Measurements from ENCODE around the gene SELENOP.
"Not testable (repeated sequence)": the region's sequence is repeated elsewhere in the genome, so short reads cannot be mapped to it uniquely, and the experiment has no call there.

SELENOP gene

GRCh38 chr5:42848545-42848944 is 36.9 kb upstream of the SELENOP start:
- TF ChIP-seq CTCF (conservative IDR thresholded peaks at IDR 0.05; ENCODE audit: low read depth, low read length) = no peak
- H3K4me1 ChIP-seq (ENCODE audit: low read depth, poor library complexity, severe bottlenecking) = peaks cover 23% of the 10 kb centered on the region
- no peak overlapping the region for H3K9ac ChIP-seq
- H4K20me1 ChIP-seq (ENCODE audit: insufficient read depth) = no peaks in the 10 kb centered on the region
- no peaks in the 10 kb centered on the region for H3K79me2 ChIP-seq (ENCODE audit: insufficient read depth, low read depth)
- H3K27ac ChIP-seq = no peak overlapping the region
- H3K36me3 ChIP-seq (ENCODE audit: insufficient read depth) = no peaks in the 10 kb centered on the region; the same call in 1 of the 2 replicates
- H2AFZ ChIP-seq (ENCODE audit: low read depth) = no peak overlapping the region
- H3K27me3 ChIP-seq (ENCODE audit: insufficient read depth, low read depth) = no peaks in the 10 kb centered on the region
- H3K4me2 ChIP-seq = no peak overlapping the region
- no peak overlapping the region for H3K4me3 ChIP-seq (IDR thresholded peaks at IDR 0.05; ENCODE audit: insufficient read depth, low read depth, low read length)

DNA sequence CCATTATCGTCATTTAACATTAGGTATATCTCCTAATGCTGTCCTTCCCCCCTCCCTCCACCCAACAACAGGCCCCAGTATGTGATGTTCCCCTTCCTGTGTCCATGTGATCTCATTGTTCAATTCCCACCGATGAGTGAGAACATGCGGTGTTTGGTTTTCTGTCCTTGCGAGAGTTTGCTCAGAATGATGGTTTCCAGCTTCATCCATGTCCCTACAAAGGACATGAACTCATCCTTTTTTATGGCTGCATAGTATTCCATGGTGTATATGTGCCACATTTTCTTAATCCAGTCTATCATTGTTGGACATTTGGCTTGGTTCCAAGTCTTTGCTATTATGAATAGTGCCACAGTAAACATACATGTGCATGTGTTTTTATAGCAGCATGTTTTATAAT is 32.7 kb upstream of the SELENOP start:
- not testable (repeated sequence) for H3K36me3 ChIP-seq (ENCODE audit: insufficient read depth); H2AFZ ChIP-seq (ENCODE audit: low read depth); H3K27ac ChIP-seq; H4K20me1 ChIP-seq (ENCODE audit: insufficient read depth); H3K4me2 ChIP-seq; H3K27me3 ChIP-seq (ENCODE audit: insufficient read depth, low read depth); H3K4me3 ChIP-seq (IDR thresholded peaks at IDR 0.05; ENCODE audit: insufficient read depth, low read depth, low read length); H3K79me2 ChIP-seq (ENCODE audit: insufficient read depth, low read depth); H3K9ac ChIP-seq
- peaks cover 26% of the 10 kb centered on the region for H3K4me1 ChIP-seq (ENCODE audit: low read depth, poor library complexity, severe bottlenecking)

DNA sequence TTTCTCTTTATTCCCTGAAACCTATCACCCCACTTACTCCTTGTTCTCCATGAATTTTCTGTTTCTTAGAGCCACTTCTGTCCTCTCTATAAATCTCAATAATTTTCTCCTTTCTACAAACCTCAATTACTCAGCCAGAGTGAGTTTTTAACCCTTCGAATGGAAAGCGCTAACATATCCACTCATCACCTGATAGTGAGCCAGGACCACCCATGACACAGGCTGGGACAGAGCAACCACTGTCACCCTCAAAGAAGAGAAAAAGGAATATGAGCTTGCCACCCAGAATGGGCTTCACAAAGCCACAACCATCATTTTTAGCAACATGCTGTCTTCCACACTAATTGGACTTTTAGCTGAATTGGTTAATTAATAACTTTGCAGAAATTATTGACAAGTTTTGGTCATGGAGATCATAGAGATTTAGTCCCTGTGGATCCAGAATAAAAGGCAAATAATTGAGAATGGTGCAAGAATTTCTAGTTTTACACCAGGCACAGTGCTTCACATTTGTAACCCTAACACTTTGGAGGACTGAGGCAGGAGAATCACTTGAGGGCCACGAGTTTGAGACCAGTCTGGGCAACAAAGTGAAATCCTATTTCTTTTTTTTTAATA is 32.1 kb upstream of the SELENOP start:
- H2AFZ ChIP-seq (ENCODE audit: low read depth) = no peak overlapping the region
- TF ChIP-seq CTCF (conservative IDR thresholded peaks at IDR 0.05; ENCODE audit: low read depth, low read length) = no peak
- no peaks in the 10 kb centered on the region for H3K79me2 ChIP-seq (ENCODE audit: insufficient read depth, low read depth)
- no peak overlapping the region for H3K27ac ChIP-seq
- no peaks in the 10 kb centered on the region for H3K36me3 ChIP-seq (ENCODE audit: insufficient read depth)
- no peak overlapping the region for H3K4me2 ChIP-seq
- H3K27me3 ChIP-seq (ENCODE audit: insufficient read depth, low read depth) = no peaks in the 10 kb centered on the region
- H3K9ac ChIP-seq = no peak overlapping the region
- no peak overlapping the region for H3K4me3 ChIP-seq (IDR thresholded peaks at IDR 0.05; ENCODE audit: insufficient read depth, low read depth, low read length)
- H3K4me1 ChIP-seq (ENCODE audit: low read depth, poor library complexity, severe bottlenecking) = peaks cover 25% of the 10 kb centered on the region
- H4K20me1 ChIP-seq (ENCODE audit: insufficient read depth) = no peaks in the 10 kb centered on the region

GRCh38 chr5:42842921-42843641 is 31.4 kb upstream of the SELENOP start:
- H3K4me1 ChIP-seq (ENCODE audit: low read depth, poor library complexity, severe bottlenecking) = peaks cover 25% of the 10 kb centered on the region
- no peak overlapping the region for H3K27ac ChIP-seq
- H3K36me3 ChIP-seq (ENCODE audit: insufficient read depth) = no peaks in the 10 kb centered on the region
- no peak for TF ChIP-seq CTCF (conservative IDR thresholded peaks at IDR 0.05; ENCODE audit: low read depth, low read length)
- H3K4me2 ChIP-seq = no peak overlapping the region
- H3K9ac ChIP-seq = no peak overlapping the region
- no peak overlapping the region for H2AFZ ChIP-seq (ENCODE audit: low read depth)
- H3K4me3 ChIP-seq (IDR thresholded peaks at IDR 0.05; ENCODE audit: insufficient read depth, low read depth, low read length) = no peak overlapping the region
- no peaks in the 10 kb centered on the region for H4K20me1 ChIP-seq (ENCODE audit: insufficient read depth)
- H3K27me3 ChIP-seq (ENCODE audit: insufficient read depth, low read depth) = no peaks in the 10 kb centered on the region
- no peaks in the 10 kb centered on the region for H3K79me2 ChIP-seq (ENCODE audit: insufficient read depth, low read depth)

Measured in KMS-11 (cell line).